ENCODE measurements around the gene OR56A5. TPM values are rescaled to one million over a fixed set of nuclear protein-coding genes. Genes with fewer than 3 reads are reported as not detected.
A peak's percentile ranks its signal among the peaks of the same experiment; 100 is the strongest.

Gene OR56A5
- total RNA-seq, 2 donors from 2014 or later, result not detected

DNA sequence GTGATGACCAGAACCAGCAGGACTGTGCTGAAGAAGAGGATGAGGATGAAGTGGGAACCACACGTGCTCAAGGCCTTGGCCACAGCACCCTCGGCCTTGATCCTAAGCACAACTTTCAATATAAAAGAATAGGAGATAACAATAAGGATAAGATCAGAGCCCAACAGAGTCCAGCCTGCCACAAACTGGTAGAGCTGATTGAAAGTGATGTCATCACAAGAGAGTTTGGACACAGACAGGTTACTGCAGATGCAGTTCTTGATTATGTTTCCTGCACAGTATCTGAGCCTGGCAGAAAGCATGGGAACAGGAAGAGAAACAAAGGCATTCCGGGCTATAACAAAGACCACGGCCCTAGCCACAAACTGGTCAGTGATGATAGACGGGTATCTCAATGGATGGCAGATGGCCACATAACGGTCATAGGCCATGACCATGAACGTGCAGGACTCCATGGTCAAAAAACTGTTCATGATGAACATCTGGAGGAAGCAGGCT lies 34.0 kb upstream of the OR56A5 start:
- H3K4me1 ChIP-seq (ENCODE audit: control insufficient read depth in 1 of 2, low read depth in 2 of 2), result no peaks in the 10 kb centered on the region
- no peak overlapping the region for H3K4me3 ChIP-seq
- no peak for ATAC-seq (ENCODE audit: insufficient number of reproducible peaks, low FRiP score, low read depth)
- TF ChIP-seq, protein P1, sequence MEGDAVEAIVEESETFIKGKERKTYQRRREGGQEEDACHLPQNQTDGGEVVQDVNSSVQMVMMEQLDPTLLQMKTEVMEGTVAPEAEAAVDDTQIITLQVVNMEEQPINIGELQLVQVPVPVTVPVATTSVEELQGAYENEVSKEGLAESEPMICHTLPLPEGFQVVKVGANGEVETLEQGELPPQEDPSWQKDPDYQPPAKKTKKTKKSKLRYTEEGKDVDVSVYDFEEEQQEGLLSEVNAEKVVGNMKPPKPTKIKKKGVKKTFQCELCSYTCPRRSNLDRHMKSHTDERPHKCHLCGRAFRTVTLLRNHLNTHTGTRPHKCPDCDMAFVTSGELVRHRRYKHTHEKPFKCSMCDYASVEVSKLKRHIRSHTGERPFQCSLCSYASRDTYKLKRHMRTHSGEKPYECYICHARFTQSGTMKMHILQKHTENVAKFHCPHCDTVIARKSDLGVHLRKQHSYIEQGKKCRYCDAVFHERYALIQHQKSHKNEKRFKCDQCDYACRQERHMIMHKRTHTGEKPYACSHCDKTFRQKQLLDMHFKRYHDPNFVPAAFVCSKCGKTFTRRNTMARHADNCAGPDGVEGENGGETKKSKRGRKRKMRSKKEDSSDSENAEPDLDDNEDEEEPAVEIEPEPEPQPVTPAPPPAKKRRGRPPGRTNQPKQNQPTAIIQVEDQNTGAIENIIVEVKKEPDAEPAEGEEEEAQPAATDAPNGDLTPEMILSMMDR (IDR thresholded peaks at IDR 0.05), result no peak
- DNase-seq (ENCODE audit: low spot score), result no peak
- H3K27ac ChIP-seq, result no peak overlapping the region
- no peaks in the 10 kb centered on the region for H3K27me3 ChIP-seq (replicated peaks; ENCODE audit: insufficient read depth)
- H3K36me3 ChIP-seq, result no peaks in the 10 kb centered on the region
- no peaks in the 10 kb centered on the region for H3K9me3 ChIP-seq

- Histone ChIP-seq H3K4me3 (no peak overlapping the region), H3K27ac (no peak overlapping the region), H3K36me3 (no peaks in the 10 kb centered on the region), H3K4me1 (ENCODE audit: control insufficient read depth in 1 of 2, low read depth in 2 of 2) (no peaks in the 10 kb centered on the region), H3K27me3 (replicated peaks; ENCODE audit: insufficient read depth) (no peaks in the 10 kb centered on the region), H3K9me3 (no peaks in the 10 kb centered on the region)
- TF ChIP-seq, protein P1 (IDR thresholded peaks at IDR 0.05), result no peak
- no peak for DNase-seq (ENCODE audit: low spot score)
- ATAC-seq (ENCODE audit: insufficient number of reproducible peaks, low FRiP score, low read depth), result no peak
These were observed 26.5 kb upstream of the OR56A5 start for GRCh38 chr11:5994791-5995190.

DNA sequence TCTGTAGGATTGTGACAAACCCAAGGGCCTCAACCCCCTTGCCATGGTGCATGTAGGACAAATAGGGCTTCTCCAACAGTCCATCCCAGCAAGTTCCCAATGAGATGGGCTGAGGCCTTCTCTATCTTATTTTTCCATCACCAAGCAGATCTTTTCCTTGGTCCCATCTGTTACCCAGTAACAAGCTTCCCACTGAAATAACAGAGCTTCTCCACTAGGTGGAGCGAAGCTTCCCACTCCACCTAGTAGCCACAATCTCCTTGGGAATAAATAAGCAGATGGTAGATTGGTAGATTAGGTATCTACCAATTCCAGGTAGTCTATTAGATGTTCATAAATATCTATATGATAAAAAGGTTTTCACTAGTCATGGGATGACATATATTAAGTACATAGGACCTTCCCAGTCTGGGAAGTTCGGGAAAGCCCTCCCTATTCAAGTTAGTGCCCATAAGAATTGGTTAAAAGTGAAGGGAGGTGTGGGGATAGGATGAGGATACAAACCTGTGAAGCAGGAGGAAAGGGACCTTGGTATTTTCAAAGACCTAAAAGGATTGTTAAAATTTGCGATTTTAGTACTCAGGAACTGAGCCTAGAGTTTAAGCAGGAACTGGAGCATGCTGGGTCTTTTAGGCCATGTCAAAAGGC lies 24.4 kb upstream of the OR56A5 start:
- no peak for DNase-seq (ENCODE audit: low spot score)
- TF ChIP-seq, protein P1 (IDR thresholded peaks at IDR 0.05), result peak; percentile 34
- Histone ChIP-seq H3K4me3 (no peak overlapping the region), H3K4me1 (ENCODE audit: control insufficient read depth in 1 of 2, low read depth in 2 of 2) (no peaks in the 10 kb centered on the region), H3K27ac (no peak overlapping the region), H3K36me3 (no peaks in the 10 kb centered on the region), H3K9me3 (no peaks in the 10 kb centered on the region), H3K27me3 (replicated peaks; ENCODE audit: insufficient read depth) (no peaks in the 10 kb centered on the region)
- ATAC-seq (ENCODE audit: insufficient number of reproducible peaks, low FRiP score, low read depth), result no peak

- H3K27me3 ChIP-seq (replicated peaks; ENCODE audit: insufficient read depth), result no peaks in the 10 kb centered on the region
- no peaks in the 10 kb centered on the region for H3K4me1 ChIP-seq (ENCODE audit: control insufficient read depth in 1 of 2, low read depth in 2 of 2)
- no peak overlapping the region for H3K4me3 ChIP-seq
- no peaks in the 10 kb centered on the region for H3K9me3 ChIP-seq
- TF ChIP-seq, protein P1 (IDR thresholded peaks at IDR 0.05), result no peak
- ATAC-seq (ENCODE audit: insufficient number of reproducible peaks, low FRiP score, low read depth) (no peak), DNase-seq (ENCODE audit: low spot score) (no peak)
- no peak overlapping the region for H3K27ac ChIP-seq
- no peaks in the 10 kb centered on the region for H3K36me3 ChIP-seq
These were observed 23.9 kb upstream of the OR56A5 start for GRCh38 chr11:5992150-5992549.

GRCh38 chr11:5989203-5989602 lies 20.9 kb upstream of the OR56A5 start:
- ATAC-seq (ENCODE audit: insufficient number of reproducible peaks, low FRiP score, low read depth) (no peak), DNase-seq (ENCODE audit: low spot score) (no peak)
- H3K9me3 ChIP-seq, result no peaks in the 10 kb centered on the region
- no peaks in the 10 kb centered on the region for H3K27me3 ChIP-seq (replicated peaks; ENCODE audit: insufficient read depth)
- H3K36me3 ChIP-seq, result no peaks in the 10 kb centered on the region
- no peak overlapping the region for H3K27ac ChIP-seq
- no peaks in the 10 kb centered on the region for H3K4me1 ChIP-seq (ENCODE audit: control insufficient read depth in 1 of 2, low read depth in 2 of 2)
- TF ChIP-seq, protein P1 (IDR thresholded peaks at IDR 0.05), result no peak
- H3K4me3 ChIP-seq, result no peak overlapping the region

Data from thoracic aorta (tissue), 2 donors.